SK-N-SH treated with all-trans-retinoic acid at 6 μM for 48 hours (cell line): ENCODE results near the gene CDH16.

ENCODE experiments used
- ARNTL ChIP-seq: fragments of 450-650 bp; formaldehyde crosslinking; IDR thresholded peaks from 2 replicates; pipeline ENCODE4 v1.5.0; 2020; ENCODE audit warnings: low read depth, mild to moderate bottlenecking, moderate library complexity, borderline replicate concordance
- BACH2 ChIP-seq: fragments of 250-450 bp; sonication (Bioruptor Pico); IDR thresholded peaks from 2 replicates; pipeline ENCODE4 v1.9.0; 2021; ENCODE audit warnings: mild to moderate bottlenecking, borderline replicate concordance
- CREB5 ChIP-seq: fragments of 250-450 bp; sonication (Bioruptor Pico); IDR thresholded peaks from 2 replicates; pipeline ENCODE4 v1.5.1; 2020; ENCODE audit warnings: low read depth, mild to moderate bottlenecking, moderate library complexity
- CSDC2 ChIP-seq: fragments of 250-450 bp; sonication (Bioruptor Pico); IDR thresholded peaks from 2 replicates; pipeline ENCODE4 v1.5.0; 2020; ENCODE audit warnings: mild to moderate bottlenecking, moderate library complexity
- ESRRG ChIP-seq: fragments of 250-450 bp; sonication (Bioruptor Pico); IDR thresholded peaks from 2 replicates; pipeline ENCODE4 v1.6.1; 2021; ENCODE audit warnings: mild to moderate bottlenecking
- GLIS3 ChIP-seq: fragments of 250-450 bp; sonication (Bioruptor Pico); IDR thresholded peaks from 2 replicates; pipeline ENCODE4 v1.5.0; 2020; ENCODE audit warnings: mild to moderate bottlenecking, moderate library complexity
- PATZ1 ChIP-seq: fragments of 250-450 bp; sonication (Bioruptor Pico); IDR thresholded peaks from 2 replicates; pipeline ENCODE4 v1.8.0; 2020; ENCODE audit warnings: mild to moderate bottlenecking, moderate library complexity, borderline replicate concordance
- POU6F1 ChIP-seq: fragments of 250-450 bp; sonication (Bioruptor Pico); IDR thresholded peaks from 2 replicates; pipeline ENCODE4 v1.8.0; 2021; ENCODE audit warnings: low read depth, mild to moderate bottlenecking, moderate library complexity, borderline replicate concordance
- RARB ChIP-seq: fragments of 250-450 bp; sonication (Bioruptor Pico); IDR thresholded peaks from 2 replicates; pipeline ENCODE4 v1.8.0; 2021; ENCODE audit warnings: mild to moderate bottlenecking, moderate library complexity
- SNAI2 ChIP-seq: fragments of 250-450 bp; sonication (Bioruptor Pico); IDR thresholded peaks from 2 replicates; pipeline ENCODE4 v1.5.0; 2020; ENCODE audit warnings: mild to moderate bottlenecking, moderate library complexity
- TCF4 ChIP-seq: fragments of 250-450 bp; sonication (Bioruptor Pico); IDR thresholded peaks from 2 replicates; pipeline ENCODE4 v1.8.0; 2021; ENCODE audit warnings: mild to moderate bottlenecking, moderate library complexity, borderline replicate concordance
- TOX ChIP-seq: fragments of 250-450 bp; sonication (Bioruptor Pico); IDR thresholded peaks from 2 replicates; pipeline ENCODE4 v1.8.0; 2021; ENCODE audit warnings: mild to moderate bottlenecking, moderate library complexity, borderline replicate concordance
- ZFP3 ChIP-seq: fragments of 250-450 bp; sonication (Bioruptor Pico); IDR thresholded peaks from 2 replicates; pipeline ENCODE4 v1.5.0; 2020; ENCODE audit warnings: mild to moderate bottlenecking, moderate library complexity
- ZFP30 ChIP-seq: fragments of 450-650 bp; formaldehyde crosslinking; IDR thresholded peaks from 2 replicates; pipeline ENCODE4 v1.5.0; 2022; ENCODE audit warnings: mild to moderate bottlenecking, moderate library complexity

- TF ChIP-seq CREB5 (CRISPR knock-in tag) (no peak), PATZ1 (CRISPR knock-in tag) (no peak), ZFP30 (CRISPR knock-in tag) (no peak), TOX (CRISPR knock-in tag) (no peak), ESRRG (CRISPR knock-in tag) (no peak), CSDC2 (CRISPR knock-in tag) (no peak), RARB (no peak), ZFP3 (CRISPR knock-in tag) (no peak), GLIS3 (CRISPR knock-in tag) (no peak), POU6F1 (no peak), TCF4 (CRISPR knock-in tag) (no peak), ARNTL (CRISPR knock-in tag) (no peak), BACH2 (no peak), SNAI2 (CRISPR knock-in tag) (no peak)
Observed at GRCh38 chr16:66936889-66937554, 18.3 kb upstream of the CDH16 start.
